ENCODE results near the gene CAMK2N1.
"Not testable (repeated sequence)": the region's sequence is repeated elsewhere in the genome, so short reads cannot be mapped to it uniquely, and the experiment has no call there.

The CAMK2N1 gene

GRCh38 chr1:20485527-20486456, at the start of gene CAMK2N1:
Gene CAMK2N1 (minus strand): TSS chr1:20486210. CDS start chr1:20485379, 831 bp downstream.
- peak; percentile 55 for DNase-seq

- DNase-seq = no peak
Observed at GRCh38 chr1:20534659-20535417, 48.8 kb upstream of the CAMK2N1 start.

- DNase-seq = no peak
Observed at GRCh38 chr1:20533635-20534034, 47.6 kb upstream of the CAMK2N1 start.

GRCh38 chr1:20530901-20531300, 44.9 kb upstream of the CAMK2N1 start:
- DNase-seq = no peak

- no peak for DNase-seq
Observed at GRCh38 chr1:20530306-20530705, 44.3 kb upstream of the CAMK2N1 start.

GRCh38 chr1:20528221-20528620, 42.2 kb upstream of the CAMK2N1 start:
- no peak for DNase-seq

GRCh38 chr1:20526267-20526666, 40.3 kb upstream of the CAMK2N1 start:
- DNase-seq = no peak

- DNase-seq = peak; percentile 31
Observed at GRCh38 chr1:20521960-20522861, 36.2 kb upstream of the CAMK2N1 start.

GRCh38 chr1:20519609-20520262, 33.7 kb upstream of the CAMK2N1 start:
- DNase-seq = not testable (repeated sequence)

GRCh38 chr1:20511518-20512428, 25.8 kb upstream of the CAMK2N1 start:
- DNase-seq = no peak

GRCh38 chr1:20508411-20508771, 22.4 kb upstream of the CAMK2N1 start:
- DNase-seq = no peak

GRCh38 chr1:20507564-20508410, 21.8 kb upstream of the CAMK2N1 start, which contains the start of gene MUL1:
Gene MUL1 (minus strand): TSS chr1:20508151. CDS start chr1:20508024, 127 bp downstream.
- peak; percentile 95 for DNase-seq

GRCh38 chr1:20507248-20507563, 21.2 kb upstream of the CAMK2N1 start:
- DNase-seq = no peak

GRCh38 chr1:20505488-20505887, 19.5 kb upstream of the CAMK2N1 start:
- DNase-seq = no peak

GRCh38 chr1:20500716-20501115, 14.7 kb upstream of the CAMK2N1 start:
- no peak for DNase-seq

- no peak for DNase-seq
Observed at GRCh38 chr1:20499718-20500117, 13.7 kb upstream of the CAMK2N1 start.

GRCh38 chr1:20499105-20499504, 13.1 kb upstream of the CAMK2N1 start:
- no peak for DNase-seq

- no peak for DNase-seq
Observed at GRCh38 chr1:20498116-20498515, 12.1 kb upstream of the CAMK2N1 start.

GRCh38 chr1:20497506-20497905, 11.5 kb upstream of the CAMK2N1 start:
- no peak for DNase-seq

- DNase-seq = not testable (repeated sequence)
Observed at GRCh38 chr1:20496725-20497383, 10.8 kb upstream of the CAMK2N1 start.

Measured in NCI-H226 (cell line).